ENCODE measurements around the gene PTGS1. TPM values are rescaled to one million over a fixed set of nuclear protein-coding genes. Genes with fewer than 3 reads are reported as not detected.

PTGS1 gene
- polyA plus RNA-seq, 1 donor from 2014 or later, result 0.17 TPM

GRCh38 chr9:122392284-122392683, 21.5 kb downstream of the PTGS1 start:
- no peak for TF ChIP-seq POLR2AphosphoS5 (IDR thresholded peaks at IDR 0.05)
- Histone ChIP-seq H3K79me2 (replicated peaks; ENCODE audit: insufficient read depth, low read length) (no peaks in the 10 kb centered on the region), H3K9me3 (ENCODE audit: low read length) (no peaks in the 10 kb centered on the region)

GRCh38 chr9:122392714-122393113, 21.9 kb downstream of the PTGS1 start:
- no peak overlapping the region for H3K27ac ChIP-seq (ENCODE audit: low read length)
- H3F3A ChIP-seq (ENCODE audit: insufficient read depth, low read length, poor library complexity, severe bottlenecking), result no peaks in the 10 kb centered on the region
- no peaks in the 10 kb centered on the region for H3K79me2 ChIP-seq (replicated peaks; ENCODE audit: insufficient read depth, low read length)
- H3K4me3 ChIP-seq (ENCODE audit: low read length), result no peak overlapping the region
- H2AFZ ChIP-seq (ENCODE audit: low read depth, low read length), result no peak overlapping the region
- TF ChIP-seq SMC3 (conservative IDR thresholded peaks at IDR 0.05; ENCODE audit: poor library complexity) (no peak), EZH2 (IDR thresholded peaks at IDR 0.05; ENCODE audit: borderline replicate concordance, insufficient read depth, low read length, poor library complexity, severe bottlenecking) (no peak), MXI1 (conservative IDR thresholded peaks at IDR 0.05; ENCODE audit: poor library complexity, severe bottlenecking) (no peak), TAF1 (IDR thresholded peaks at IDR 0.05; ENCODE audit: low read depth) (no peak), RAD21 (conservative IDR thresholded peaks at IDR 0.05) (no peak)
- H3K9me2 ChIP-seq (ENCODE audit: insufficient read depth, low read length), result no peaks in the 10 kb centered on the region
- H3K9me3 ChIP-seq (ENCODE audit: low read length), result no peaks in the 10 kb centered on the region
- no peaks in the 10 kb centered on the region for H3K27me3 ChIP-seq (ENCODE audit: insufficient read depth, low read depth, low read length)
- H4K20me1 ChIP-seq (ENCODE audit: insufficient read depth), result no peaks in the 10 kb centered on the region
- H3K36me3 ChIP-seq (ENCODE audit: insufficient read depth, low read length), result no peaks in the 10 kb centered on the region
- no peak overlapping the region for H3K9ac ChIP-seq (ENCODE audit: low read length)
- H3K4me2 ChIP-seq (ENCODE audit: low read length), result no peak overlapping the region

More at GRCh38 chr9:122392284-122392683, 21.5 kb downstream of the PTGS1 start:
- H3F3A ChIP-seq (ENCODE audit: insufficient read depth, low read length, poor library complexity, severe bottlenecking), result no peaks in the 10 kb centered on the region
- no peaks in the 10 kb centered on the region for H3K36me3 ChIP-seq (ENCODE audit: insufficient read depth, low read length)
- H3K27ac ChIP-seq (ENCODE audit: low read length), result no peak overlapping the region
- H3K9ac ChIP-seq (ENCODE audit: low read length), result no peak overlapping the region
- no peak overlapping the region for H2AFZ ChIP-seq (ENCODE audit: low read depth, low read length)
- H3K27me3 ChIP-seq (ENCODE audit: insufficient read depth, low read depth, low read length), result no peaks in the 10 kb centered on the region
- no peak overlapping the region for H3K4me3 ChIP-seq (ENCODE audit: low read length)
- H3K9me2 ChIP-seq (ENCODE audit: insufficient read depth, low read length), result no peaks in the 10 kb centered on the region
- no peaks in the 10 kb centered on the region for H4K20me1 ChIP-seq (ENCODE audit: insufficient read depth)
- H3K4me2 ChIP-seq (ENCODE audit: low read length), result no peak overlapping the region

GRCh38 chr9:122393284-122393983, 22.6 kb downstream of the PTGS1 start:
- no peaks in the 10 kb centered on the region for H3K27me3 ChIP-seq (ENCODE audit: insufficient read depth, low read depth, low read length)
- no peaks in the 10 kb centered on the region for H3K79me2 ChIP-seq (replicated peaks; ENCODE audit: insufficient read depth, low read length)
- H4K20me1 ChIP-seq (ENCODE audit: insufficient read depth), result no peaks in the 10 kb centered on the region
- H3K9me3 ChIP-seq (ENCODE audit: low read length), result no peaks in the 10 kb centered on the region
- no peaks in the 10 kb centered on the region for H3K36me3 ChIP-seq (ENCODE audit: insufficient read depth, low read length)
- H3K9ac ChIP-seq (ENCODE audit: low read length), result no peak overlapping the region
- no peaks in the 10 kb centered on the region for H3F3A ChIP-seq (ENCODE audit: insufficient read depth, low read length, poor library complexity, severe bottlenecking)
- H3K4me3 ChIP-seq (ENCODE audit: low read length), result no peak overlapping the region
- H3K9me2 ChIP-seq (ENCODE audit: insufficient read depth, low read length), result no peaks in the 10 kb centered on the region
- no peak overlapping the region for H3K4me2 ChIP-seq (ENCODE audit: low read length)
- TF ChIP-seq MXI1 (conservative IDR thresholded peaks at IDR 0.05; ENCODE audit: poor library complexity, severe bottlenecking), result no peak
- TF ChIP-seq SMC3 (conservative IDR thresholded peaks at IDR 0.05; ENCODE audit: poor library complexity), result no peak
- TF ChIP-seq EZH2 (IDR thresholded peaks at IDR 0.05; ENCODE audit: borderline replicate concordance, insufficient read depth, low read length, poor library complexity, severe bottlenecking), result no peak
- TF ChIP-seq TAF1 (IDR thresholded peaks at IDR 0.05; ENCODE audit: low read depth), result no peak
- TF ChIP-seq EP300 (conservative IDR thresholded peaks at IDR 0.05; ENCODE audit: poor library complexity, severe bottlenecking), result no peak
- no peak for TF ChIP-seq REST (IDR thresholded peaks at IDR 0.05; ENCODE audit: borderline replicate concordance)
- H3K27ac ChIP-seq (ENCODE audit: low read length), result no peak overlapping the region
- H2AFZ ChIP-seq (ENCODE audit: low read depth, low read length), result no peak overlapping the region
